IMR-90 (cell line): ENCODE data around the gene NDUFAF8. TPM values are rescaled to one million over a fixed set of nuclear protein-coding genes. Genes with fewer than 3 reads are reported as not detected.

ENCODE experiments used
- ATAC-seq: fragments of 200-7000 bp; cut with Tn5 transposase; 2 replicates; pipeline ENCODE4 v1.9.1; 2020; ENCODE audit warnings: low read depth, mild to moderate bottlenecking, moderate library complexity
- BruUV-seq: library from RNA; stranded (reverse); fragments of 400-500 nt; replicated peaks from 2 replicates; lab custom pipeline; 2021; lab: Mats Ljungman, UMichigan
- CTCF ChIA-PET: fragments of 300-600 bp; formaldehyde crosslinking; extraction: SDS; loops from one replicate; lab custom pipeline; 2021; ENCODE audit warnings: antibody characterized with exemption; lab: Yijun Ruan, JAX
- POLR2A ChIA-PET: fragments of 300-600 bp; sonication (Branson Sonifier 250); formaldehyde crosslinking; loops from one replicate; lab custom pipeline; 2022; ENCODE audit warnings: antibody characterized with exemption; ENCODE audit not compliant: unreplicated experiment; lab: Charles Lee
- DNase-seq: peaks from one replicate; pipeline ENCODE4 v3.0.0; 2013
- H2AFZ ChIP-seq: replicated peaks from 2 replicates; pipeline ENCODE3; 2013; ENCODE audit warnings: low read length, mild to moderate bottlenecking; ENCODE audit not compliant: poor library complexity
- H2AK5ac ChIP-seq: 2 replicates; pipeline ENCODE4 v1.6.1; 2013; ENCODE audit warnings: low read depth, low read length, inconsistent platforms
- H2AK9ac ChIP-seq: replicated peaks from 2 replicates; pipeline ENCODE3; 2013; ENCODE audit warnings: mild to moderate bottlenecking, low read depth, low read length, moderate library complexity; ENCODE audit not compliant: poor library complexity
- H2BK120ac ChIP-seq: 2 replicates; pipeline ENCODE4 v1.6.1; 2013; ENCODE audit warnings: low read depth, low read length, inconsistent platforms
- H2BK15ac ChIP-seq: 3 replicates; pipeline ENCODE4 v1.6.1; 2013; ENCODE audit warnings: low read depth, low read length, inconsistent platforms
- H2BK20ac ChIP-seq: 2 replicates; pipeline ENCODE4 v1.6.1; 2013; ENCODE audit warnings: low read depth, mild to moderate bottlenecking, inconsistent platforms, low read length, moderate library complexity
- H2BK5ac ChIP-seq: 2 replicates; pipeline ENCODE4 v1.6.1; 2013; ENCODE audit warnings: mild to moderate bottlenecking, low read depth, low read length, inconsistent platforms; ENCODE audit not compliant: poor library complexity, severe bottlenecking
- H3K14ac ChIP-seq: replicated peaks from 2 replicates; pipeline ENCODE4 v1.6.1; 2013; ENCODE audit warnings: low read depth, low read length, inconsistent platforms
- H3K18ac ChIP-seq: 2 replicates; pipeline ENCODE4 v1.6.1; 2013; ENCODE audit warnings: low read depth, low read length, control low read depth
- H3K23ac ChIP-seq: 2 replicates; pipeline ENCODE4 v1.6.1; 2013; ENCODE audit warnings: low read depth, low read length, inconsistent platforms
- H3K27ac ChIP-seq: 2 replicates; pipeline ENCODE4 v1.5.1; 2013; ENCODE audit warnings: mild to moderate bottlenecking, control low read depth, low read length; ENCODE audit not compliant: insufficient read depth
- H3K27me3 ChIP-seq: 2 replicates; pipeline ENCODE4 v1.6.1; 2013; ENCODE audit warnings: low read length; ENCODE audit not compliant: control insufficient read depth, insufficient read depth
- H3K36me3 ChIP-seq: 2 replicates; pipeline ENCODE4 v1.6.1; 2013; ENCODE audit warnings: low read length, mixed read lengths; ENCODE audit not compliant: control insufficient read depth, insufficient read depth
- H3K4ac ChIP-seq: 2 replicates; pipeline ENCODE4 v1.6.1; 2013; ENCODE audit warnings: low read depth, low read length, inconsistent platforms
- H3K4me1 ChIP-seq: 2 replicates; pipeline ENCODE4 v1.6.1; 2013; ENCODE audit warnings: low read length, mixed read lengths; ENCODE audit not compliant: control insufficient read depth, insufficient read depth
- H3K4me2 ChIP-seq: 2 replicates; pipeline ENCODE4 v1.6.1; 2013; ENCODE audit warnings: low read depth, mild to moderate bottlenecking, control low read depth, low read length, moderate library complexity
- H3K4me3 ChIP-seq: 2 replicates; pipeline ENCODE4 v1.5.1; 2013; ENCODE audit warnings: low read depth, mild to moderate bottlenecking, control low read depth, low read length, moderate library complexity; ENCODE audit not compliant: insufficient read depth
- H3K56ac ChIP-seq: 2 replicates; pipeline ENCODE4 v1.6.1; 2013; ENCODE audit warnings: low read length, inconsistent platforms; ENCODE audit not compliant: insufficient read depth; ENCODE audit errors: extremely low read depth
- H3K79me1 ChIP-seq, 2 experiments: 2 replicates each; pipeline ENCODE4 v1.6.1; 2013; ENCODE audit warnings: low read length in 2 of 2, inconsistent platforms in 1 of 2, low read depth in 1 of 2
- H3K9ac ChIP-seq: 2 replicates; pipeline ENCODE4 v1.6.1; 2013; ENCODE audit warnings: low read depth, low read length, control low read depth
- H3K9me1 ChIP-seq: 2 replicates; pipeline ENCODE4 v1.6.1; 2013; ENCODE audit warnings: low read length, inconsistent platforms; ENCODE audit not compliant: insufficient read depth
- H3K9me3 ChIP-seq: 2 replicates; pipeline ENCODE4 v1.6.1; 2013; ENCODE audit warnings: low read length; ENCODE audit not compliant: control insufficient read depth, insufficient read depth
- H4K20me1 ChIP-seq: 2 replicates; pipeline ENCODE4 v1.6.1; 2013; ENCODE audit warnings: low read length, inconsistent platforms; ENCODE audit not compliant: insufficient read depth
- H4K5ac ChIP-seq: 2 replicates; pipeline ENCODE4 v1.6.1; 2013; ENCODE audit warnings: mild to moderate bottlenecking, low read depth, low read length, control low read depth
- H4K8ac ChIP-seq, 2 experiments: 2 replicates each; pipeline ENCODE4 v1.6.1; 2013; ENCODE audit warnings: low read depth in 2 of 2, low read length in 2 of 2, control low read depth in 1 of 2, inconsistent platforms in 1 of 2
- H4K91ac ChIP-seq: 2 replicates; pipeline ENCODE4 v1.6.1; 2013; ENCODE audit warnings: low read depth, low read length, inconsistent platforms; ENCODE audit not compliant: insufficient read depth
- BHLHE40 ChIP-seq: fragments of 150-350 bp; IDR thresholded peaks from 2 replicates; pipeline ENCODE4 v1.6.1; 2016; ENCODE audit warnings: mild to moderate bottlenecking, low read depth, low read length
- CEBPB ChIP-seq: IDR thresholded peaks from 2 replicates; pipeline ENCODE4 v1.6.1; 2012; ENCODE audit warnings: low read depth, low read length, improper control_type of control experiment
- CHD1 ChIP-seq: IDR thresholded peaks from 2 replicates; pipeline ENCODE4 v1.6.1; 2012; ENCODE audit warnings: low read depth, low read length, improper control_type of control experiment
- CTCF ChIP-seq: conservative IDR thresholded peaks from 2 replicates; pipeline ENCODE4 v1.5.1; 2012; ENCODE audit warnings: mild to moderate bottlenecking, low read depth, low read length, improper control_type of control experiment
- ELK1 ChIP-seq: fragments of 150-350 bp; IDR thresholded peaks from 2 replicates; pipeline ENCODE4 v1.6.1; 2016; ENCODE audit warnings: low read depth, mild to moderate bottlenecking, low read length, moderate library complexity, borderline replicate concordance
- FOS ChIP-seq: fragments of 150-350 bp; IDR thresholded peaks from 2 replicates; pipeline ENCODE4 v1.6.1; 2016; ENCODE audit warnings: low read depth, low read length
- MAFK ChIP-seq: IDR thresholded peaks from 2 replicates; pipeline ENCODE4 v1.6.1; 2012; ENCODE audit warnings: low read depth, low read length, improper control_type of control experiment
- MAZ ChIP-seq: IDR thresholded peaks from 2 replicates; pipeline ENCODE4 v1.6.1; 2012; ENCODE audit warnings: low read depth, mild to moderate bottlenecking, low read length, improper control_type of control experiment, moderate library complexity, borderline replicate concordance
- MXI1 ChIP-seq: IDR thresholded peaks from 2 replicates; pipeline ENCODE4 v1.6.1; 2012; ENCODE audit warnings: low read depth, mild to moderate bottlenecking, low read length, moderate library complexity, borderline replicate concordance
- NFE2L2 ChIP-seq: fragments of 150-350 bp; IDR thresholded peaks from 2 replicates; pipeline ENCODE4 v1.6.1; 2016; ENCODE audit warnings: low read depth, mild to moderate bottlenecking, low read length
- POLR2A ChIP-seq: IDR thresholded peaks from 2 replicates; pipeline ENCODE4 v1.6.1; 2012; ENCODE audit warnings: mild to moderate bottlenecking, low read depth, low read length
- RAD21 ChIP-seq: IDR thresholded peaks from 2 replicates; pipeline ENCODE4 v1.6.1; 2012; ENCODE audit warnings: low read length, improper control_type of control experiment
- RCOR1 ChIP-seq: IDR thresholded peaks from 2 replicates; pipeline ENCODE4 v1.6.1; 2012; ENCODE audit warnings: mild to moderate bottlenecking, low read length, improper control_type of control experiment; ENCODE audit not compliant: insufficient replicate concordance
- RFX5 ChIP-seq: IDR thresholded peaks from 2 replicates; pipeline ENCODE4 v1.8.0; 2012; ENCODE audit warnings: low read depth, mild to moderate bottlenecking, low read length, moderate library complexity
- SMC3 ChIP-seq: fragments of 150-350 bp; IDR thresholded peaks from 2 replicates; pipeline ENCODE4 v1.6.1; 2016; ENCODE audit warnings: low read depth, mild to moderate bottlenecking, antibody characterized with exemption, low read length, moderate library complexity
- USF2 ChIP-seq: fragments of 150-350 bp; IDR thresholded peaks from 2 replicates; pipeline ENCODE4 v1.6.1; 2017; ENCODE audit warnings: mild to moderate bottlenecking, antibody characterized with exemption, low read length, low read depth
- WGBS, 2 experiments: methylation state at CpG; one replicate each; pipeline versions ENCODE4 v1.1.5 to v1.1.7; 2013; ENCODE audit warnings: missing lambda C conversion rate in 2 of 2; ENCODE audit not compliant: insufficient read length in 1 of 2; ENCODE audit errors: extremely low coverage in 2 of 2; 5-methylcytosine and 5-hydroxymethylcytosine counted together
- dilution Hi-C: fragments of 300-500 bp; cut with HindIII; formaldehyde crosslinking; loops from one replicate; pipeline ENCODE4 v1.14.3; 2018; ENCODE audit warnings: low sequenced_read_pairs; ENCODE audit not compliant: unreplicated experiment
- in situ Hi-C: fragments of 300-500 bp; cut with MboI; formaldehyde crosslinking; loops from 3 replicates; pipeline ENCODE4 v1.14.3; 2019; ENCODE audit warnings: low sequenced_read_pairs, inconsistent platforms, mixed read lengths
- intact Hi-C: fragments of 100-400 bp; cut with micrococcal nuclease; formaldehyde crosslinking; loops from 2 replicates; pipeline ENCODE4 v1.10.0; 2022
- polyA plus RNA-seq, 3 experiments: library from polyadenylated mRNA; depleted of rRNA; stranded (reverse); fragments of >200 nt; gene quantifications; 2 replicates each; pipeline ENCODE4 v1.2.3, GENCODE V29; 2012; ENCODE audit warnings: low replicate concordance in 1 of 3
- total RNA-seq: library from RNA; depleted of rRNA; stranded (reverse); fragments of >200 nt; gene quantifications from 2 replicates; pipeline ENCODE4 v1.2.3, GENCODE V29; 2012

NDUFAF8 gene
- total and polyA plus RNA-seq, 2 of the 4 experiments (the other 2 are of a cell fraction), result 11.1 to 65.0 TPM

GRCh38 chr17:81274471-81274855 is 35.3 kb downstream of the NDUFAF8 start:
- Histone ChIP-seq H3K36me3 (peaks cover 63% of the 10 kb centered on the region), H3K4me1 (peaks cover 11% of the 10 kb centered on the region), H2AFZ (no peak overlapping the region), H3K79me1 (peaks cover 7 to 32% of the 10 kb centered on the region in 2 experiments), H3K56ac (no peak overlapping the region), H4K91ac (no peak overlapping the region), H2AK5ac (no peak overlapping the region), H3K4me2 (no peak overlapping the region), H3K27ac (no peak overlapping the region), H3K9me3 (no peaks in the 10 kb centered on the region), H3K23ac (no peak overlapping the region), H4K8ac (no peak overlapping the region), H3K9me1 (no peaks in the 10 kb centered on the region; the same call in 1 of the 2 replicates), H3K9ac (no peak overlapping the region), H2BK20ac (no peak overlapping the region), H2BK15ac (no peak overlapping the region), H2BK5ac (no peak overlapping the region), H3K18ac (no peak overlapping the region), H3K14ac (no peak overlapping the region), H3K4me3 (no peak overlapping the region), H4K20me1 (peaks cover 22% of the 10 kb centered on the region), H2AK9ac (no peak overlapping the region), H4K5ac (no peak overlapping the region), H3K4ac (no peak overlapping the region), H3K27me3 (no peaks in the 10 kb centered on the region), H2BK120ac (no peak overlapping the region)
- ChIA-PET CTCF (no interaction called here), POLR2A (no interaction called here)
- WGBS, 2 experiments, result 80% methylated on average over 1 of the region's 14 CpGs; no CpG with 5 or more reads in 1 of the 2 experiments
- no peak for DNase-seq
- in situ Hi-C loops, result no loop called here
- dilution Hi-C loops, result no loop called here
- no TSS peak for BruUV-seq
- intact Hi-C loops, result no loop called here
- no peak for ATAC-seq
- TF ChIP-seq CTCF (no peak), RAD21 (no peak), MAZ (no peak), ELK1 (no peak), POLR2A (no peak), MAFK (no peak), NFE2L2 (no peak), RFX5 (no peak), FOS (no peak), CHD1 (no peak), CEBPB (no peak), MXI1 (no peak), USF2 (no peak), SMC3 (no peak), RCOR1 (no peak), BHLHE40 (no peak)
